PC-3 (cell line): ENCODE results near the gene SGMS1. TPM values are rescaled to one million over a fixed set of nuclear protein-coding genes. Genes with fewer than 3 reads are reported as not detected.

Source experiments
- ATAC-seq: fragments of 200-7000 bp; cut with Tn5 transposase; 2 replicates; pipeline ENCODE4 v1.9.1; 2020; ENCODE audit warnings: mild to moderate bottlenecking, moderate library complexity
- BruUV-seq: library from RNA; stranded (reverse); fragments of 400-500 nt; replicated peaks from 2 replicates; lab custom pipeline; 2021; lab: Mats Ljungman, UMichigan
- CTCF ChIA-PET: fragments of 300-600 bp; sonication (Branson Sonifier 250); formaldehyde crosslinking; loops from one replicate; lab custom pipeline; 2022; ENCODE audit warnings: antibody characterized with exemption; lab: Charles Lee
- POLR2A ChIA-PET: fragments of 300-600 bp; sonication (Branson Sonifier 250); formaldehyde crosslinking; loops from one replicate; lab custom pipeline; 2022; ENCODE audit warnings: antibody characterized with exemption; ENCODE audit not compliant: unreplicated experiment; lab: Charles Lee
- DNase-seq: peaks from one replicate; pipeline ENCODE4 v3.0.0-alpha.2; 2015
- H2AFZ ChIP-seq: fragments of 300-600 bp; sonication (generic); 2 replicates; pipeline ENCODE4 v1.6.0; 2016; ENCODE audit warnings: antibody characterized with exemption, low read length
- H3F3A ChIP-seq: fragments of 300-600 bp; sonication (generic); one replicate; pipeline ENCODE4 v1.6.0; 2017; ENCODE audit warnings: antibody characterized with exemption, low read length, control low read depth, mild to moderate bottlenecking; ENCODE audit not compliant: unreplicated experiment
- H3K27ac ChIP-seq: fragments of 300-600 bp; sonication (generic); 2 replicates; pipeline ENCODE4 v1.5.1; 2016; ENCODE audit warnings: mild to moderate bottlenecking, low read length
- H3K27me3 ChIP-seq: fragments of 300-600 bp; sonication (generic); 2 replicates; pipeline ENCODE4 v1.6.1; 2016; ENCODE audit warnings: low read length, mixed read lengths
- H3K36me3 ChIP-seq: fragments of 300-600 bp; sonication (generic); 2 replicates; pipeline ENCODE4 v1.6.1; 2016; ENCODE audit warnings: low read depth, mixed run types, low read length, mixed read lengths
- H3K4me1 ChIP-seq: fragments of 300-600 bp; sonication (generic); 2 replicates; pipeline ENCODE4 v1.5.1; 2016; ENCODE audit warnings: low read length; ENCODE audit not compliant: insufficient read depth
- H3K4me2 ChIP-seq: fragments of 300-600 bp; sonication (generic); 2 replicates; pipeline ENCODE4 v1.6.0; 2016; ENCODE audit warnings: low read length
- H3K4me3 ChIP-seq: fragments of 300-600 bp; sonication (generic); 2 replicates; pipeline ENCODE4 v1.5.1; 2016; ENCODE audit warnings: mild to moderate bottlenecking, low read length, mixed read lengths
- H3K79me2 ChIP-seq: fragments of 300-600 bp; sonication (generic); 2 replicates; pipeline ENCODE4 v1.6.1; 2017; ENCODE audit warnings: low read length, mixed read lengths
- H3K9ac ChIP-seq: fragments of 300-600 bp; sonication (generic); 2 replicates; pipeline ENCODE4 v1.6.0; 2016; ENCODE audit warnings: mild to moderate bottlenecking, low read length
- H3K9me2 ChIP-seq: fragments of 300-600 bp; sonication (generic); replicated peaks from 2 replicates; pipeline ENCODE4 v1.6.1; 2016; ENCODE audit warnings: mixed run types, low read length, mixed read lengths
- H3K9me3 ChIP-seq: fragments of 300-600 bp; sonication (generic); 2 replicates; pipeline ENCODE4 v1.6.1; 2016; ENCODE audit warnings: low read length, mixed read lengths
- H4K20me1 ChIP-seq: fragments of 300-600 bp; sonication (generic); 2 replicates; pipeline ENCODE4 v1.6.1; 2016; ENCODE audit warnings: low read length, mixed read lengths
- EZH2 ChIP-seq: fragments of 300-600 bp; sonication (generic); IDR thresholded peaks from one replicate; pipeline ENCODE4 v1.6.1; 2017; ENCODE audit warnings: antibody characterized with exemption, mild to moderate bottlenecking, low read length; ENCODE audit not compliant: unreplicated experiment
- EZH2phosphoT487 ChIP-seq: fragments of 300-600 bp; sonication (generic); IDR thresholded peaks from 2 replicates; pipeline ENCODE4 v1.6.1; 2018; ENCODE audit warnings: mild to moderate bottlenecking, antibody characterized with exemption, low read length, borderline replicate concordance
- intact Hi-C: fragments of 100-400 bp; cut with micrococcal nuclease; formaldehyde crosslinking; loops from 2 replicates; pipeline ENCODE4 v1.9.0; 2023
- total RNA-seq: library from RNA; depleted of rRNA; stranded (reverse); fragments of >200 nt; gene quantifications from 2 replicates; pipeline ENCODE4 v1.2.3, GENCODE V29; 2014
- TF ChIP-seq, protein P1 (sequence below): fragments of 300-600 bp; sonication (generic); conservative IDR thresholded peaks from 2 replicates; pipeline ENCODE4 v1.5.1; 2017; ENCODE audit warnings: antibody characterized with exemption, low read depth, mild to moderate bottlenecking, low read length

SGMS1 gene
- total RNA-seq, 1 experiment from 2014 or later = 61.4 TPM

DNA sequence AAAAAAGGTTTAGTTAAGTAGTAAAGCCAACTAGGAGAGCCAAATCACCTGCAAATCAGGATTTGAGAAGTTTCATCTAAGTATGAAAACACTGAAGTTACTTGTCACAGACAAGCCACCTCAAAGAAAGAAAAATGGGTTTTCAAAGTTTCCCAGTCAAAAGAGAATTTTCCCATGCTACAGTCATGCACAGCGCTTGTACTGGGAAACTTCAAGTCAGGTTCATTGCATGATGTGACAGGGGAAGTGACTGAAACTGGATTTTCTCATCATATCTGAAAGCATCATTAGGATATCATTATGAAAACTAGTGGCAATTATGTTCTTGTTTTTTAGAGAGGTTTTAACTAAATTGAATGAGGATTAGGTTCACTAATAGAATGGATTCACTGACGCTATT, 167.0 kb downstream of the SGMS1 start:
- Histone ChIP-seq H3K4me2 (no peak overlapping the region), H3K9ac (no peak overlapping the region), H3K79me2 (no peaks in the 10 kb centered on the region), H3K36me3 (0 out of 2 replicates have a peak, but pooled peaks cover 8% of the 10 kb centered on the region), H4K20me1 (no peaks in the 10 kb centered on the region), H3K4me1 (no peaks in the 10 kb centered on the region), H3K9me3 (no peaks in the 10 kb centered on the region), H2AFZ (no peak overlapping the region), H3K4me3 (no peak overlapping the region), H3F3A (no peaks in the 10 kb centered on the region), H3K27me3 (no peaks in the 10 kb centered on the region), H3K9me2 (no peaks in the 10 kb centered on the region), H3K27ac (no peak overlapping the region)
- no peak for ATAC-seq
- ChIA-PET CTCF (no interaction called here), POLR2A (no interaction called here)
- BruUV-seq = no TSS peak
- intact Hi-C loops = no loop called here
- no peak for DNase-seq
- TF ChIP-seq, protein P1, sequence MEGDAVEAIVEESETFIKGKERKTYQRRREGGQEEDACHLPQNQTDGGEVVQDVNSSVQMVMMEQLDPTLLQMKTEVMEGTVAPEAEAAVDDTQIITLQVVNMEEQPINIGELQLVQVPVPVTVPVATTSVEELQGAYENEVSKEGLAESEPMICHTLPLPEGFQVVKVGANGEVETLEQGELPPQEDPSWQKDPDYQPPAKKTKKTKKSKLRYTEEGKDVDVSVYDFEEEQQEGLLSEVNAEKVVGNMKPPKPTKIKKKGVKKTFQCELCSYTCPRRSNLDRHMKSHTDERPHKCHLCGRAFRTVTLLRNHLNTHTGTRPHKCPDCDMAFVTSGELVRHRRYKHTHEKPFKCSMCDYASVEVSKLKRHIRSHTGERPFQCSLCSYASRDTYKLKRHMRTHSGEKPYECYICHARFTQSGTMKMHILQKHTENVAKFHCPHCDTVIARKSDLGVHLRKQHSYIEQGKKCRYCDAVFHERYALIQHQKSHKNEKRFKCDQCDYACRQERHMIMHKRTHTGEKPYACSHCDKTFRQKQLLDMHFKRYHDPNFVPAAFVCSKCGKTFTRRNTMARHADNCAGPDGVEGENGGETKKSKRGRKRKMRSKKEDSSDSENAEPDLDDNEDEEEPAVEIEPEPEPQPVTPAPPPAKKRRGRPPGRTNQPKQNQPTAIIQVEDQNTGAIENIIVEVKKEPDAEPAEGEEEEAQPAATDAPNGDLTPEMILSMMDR = no peak
- TF ChIP-seq EZH2 (no peak), EZH2phosphoT487 (no peak)

DNA sequence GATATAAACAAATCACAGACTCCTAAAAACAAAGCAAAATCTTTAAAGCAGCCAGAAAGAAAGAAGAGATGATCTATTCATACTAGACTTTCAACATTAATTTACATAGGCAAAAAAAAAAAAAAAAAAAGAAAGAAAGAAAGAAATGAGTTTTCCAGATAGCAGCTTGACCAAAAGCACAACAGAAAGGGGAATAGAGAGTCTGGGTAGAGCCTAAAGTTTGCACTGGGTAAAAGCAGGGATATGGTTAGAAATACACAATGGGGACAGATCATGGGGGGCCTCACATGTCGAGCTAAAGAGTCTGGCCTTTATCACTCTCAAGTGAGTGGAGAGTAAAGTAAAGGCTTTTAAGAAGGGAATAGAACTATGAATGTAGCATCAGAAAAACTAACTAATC, 169.8 kb downstream of the SGMS1 start:
- no peaks in the 10 kb centered on the region for H3K79me2 ChIP-seq
- H3K27ac ChIP-seq = no peak overlapping the region
- no peak overlapping the region for H3K9ac ChIP-seq
- H3K4me2 ChIP-seq = no peak overlapping the region
- H3F3A ChIP-seq = no peaks in the 10 kb centered on the region
- no TSS peak for BruUV-seq
- H2AFZ ChIP-seq = no peak overlapping the region
- ATAC-seq (no peak), DNase-seq (no peak)
- no peaks in the 10 kb centered on the region for H3K4me1 ChIP-seq
- CTCF ChIA-PET = no interaction called here
- no peaks in the 10 kb centered on the region for H3K9me3 ChIP-seq
- no peaks in the 10 kb centered on the region for H4K20me1 ChIP-seq
- TF ChIP-seq EZH2phosphoT487 (no peak), EZH2 (no peak)
- TF ChIP-seq, protein P1 = no peak
- no peaks in the 10 kb centered on the region for H3K36me3 ChIP-seq
- H3K9me2 ChIP-seq = no peaks in the 10 kb centered on the region
- no peak overlapping the region for H3K4me3 ChIP-seq
- no peaks in the 10 kb centered on the region for H3K27me3 ChIP-seq
- POLR2A ChIA-PET = no interaction called here
- intact Hi-C loops = no loop called here

DNA sequence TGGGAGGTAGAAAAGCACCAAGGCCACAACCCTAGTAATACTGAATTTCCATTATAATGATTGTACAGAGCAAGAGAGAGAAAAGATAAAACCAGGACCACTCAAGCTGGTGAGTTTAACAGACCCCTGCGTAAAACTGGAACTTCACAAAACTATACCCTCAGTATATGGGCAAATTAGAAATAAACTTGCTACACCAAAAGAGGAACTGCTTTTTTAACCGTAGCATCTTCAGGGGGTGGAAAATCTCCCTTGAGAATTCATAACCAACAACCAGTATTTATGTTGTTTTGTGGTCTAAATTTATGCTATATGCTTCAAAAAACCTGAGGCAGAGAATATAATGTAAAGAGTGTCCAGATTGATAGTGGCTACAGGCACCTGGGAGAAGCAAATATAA, 171.2 kb downstream of the SGMS1 start:
- Histone ChIP-seq H3K27ac (no peak overlapping the region), H3K4me2 (no peak overlapping the region), H3K9ac (no peak overlapping the region), H3K9me2 (no peaks in the 10 kb centered on the region), H3F3A (no peaks in the 10 kb centered on the region), H4K20me1 (no peaks in the 10 kb centered on the region), H2AFZ (no peak overlapping the region), H3K36me3 (no peaks in the 10 kb centered on the region), H3K4me3 (no peak overlapping the region), H3K9me3 (no peaks in the 10 kb centered on the region), H3K27me3 (no peaks in the 10 kb centered on the region), H3K4me1 (no peaks in the 10 kb centered on the region), H3K79me2 (no peaks in the 10 kb centered on the region)
- ATAC-seq (no peak), DNase-seq (no peak)
- intact Hi-C loops = no loop called here
- ChIA-PET POLR2A (interaction anchor here (0.6 kb wide), 1 partner anchor 8 kb away, joined by 4 read pairs; no protein-coding TSS in a partner anchor), CTCF (no interaction called here)
- TF ChIP-seq EZH2 (no peak), EZH2phosphoT487 (no peak)
- TF ChIP-seq, protein P1 = no peak
- BruUV-seq = no TSS peak
